GM23248 (cell line): ENCODE measurements around the gene COX5B. TPM values are rescaled to one million over a fixed set of nuclear protein-coding genes. Genes with fewer than 3 reads are reported as not detected.
"Not testable (repeated sequence)": the region's sequence is repeated elsewhere in the genome, so short reads cannot be mapped to it uniquely, and the experiment has no call there.

Experiments
- DNase-seq: peaks from one replicate; pipeline ENCODE4 v3.0.0-alpha.2; 2015
- H2AFZ ChIP-seq: fragments of 200-600 bp; sonication (generic); 2 replicates; pipeline ENCODE4 v1.6.1; 2016; ENCODE audit warnings: antibody characterized with exemption
- H3F3A ChIP-seq: fragments of 200-600 bp; sonication (generic); 2 replicates; pipeline ENCODE4 v1.6.1; 2016; ENCODE audit warnings: mild to moderate bottlenecking, antibody characterized with exemption, mixed run types; ENCODE audit not compliant: insufficient read depth
- H3K27ac ChIP-seq: fragments of 200-600 bp; sonication (generic); 2 replicates; pipeline ENCODE4 v1.5.1; 2016; ENCODE audit warnings: mild to moderate bottlenecking
- H3K27me3 ChIP-seq: fragments of 200-600 bp; sonication (generic); replicated peaks from 2 replicates; pipeline ENCODE4 v1.6.1; 2016; ENCODE audit warnings: mild to moderate bottlenecking; ENCODE audit not compliant: insufficient read depth
- H3K36me3 ChIP-seq: fragments of 200-600 bp; sonication (generic); 2 replicates; pipeline ENCODE4 v1.6.1; 2016; ENCODE audit warnings: low read depth, mild to moderate bottlenecking
- H3K4me1 ChIP-seq: fragments of 200-600 bp; sonication (generic); 2 replicates; pipeline ENCODE4 v1.6.1; 2016; ENCODE audit warnings: mild to moderate bottlenecking; ENCODE audit not compliant: insufficient read depth
- H3K4me2 ChIP-seq: fragments of 200-600 bp; sonication (generic); one replicate; pipeline ENCODE4 v1.6.1; 2016; ENCODE audit warnings: mild to moderate bottlenecking; ENCODE audit not compliant: unreplicated experiment
- H3K4me3 ChIP-seq: fragments of 200-600 bp; sonication (generic); 2 replicates; pipeline ENCODE4 v1.5.1; 2016; ENCODE audit warnings: mild to moderate bottlenecking
- H3K79me2 ChIP-seq: fragments of 200-600 bp; sonication (generic); 2 replicates; pipeline ENCODE4 v1.6.1; 2016; ENCODE audit warnings: mild to moderate bottlenecking; ENCODE audit not compliant: insufficient read depth
- H3K9ac ChIP-seq: fragments of 200-600 bp; sonication (generic); 2 replicates; pipeline ENCODE4 v1.6.1; 2016; ENCODE audit warnings: mild to moderate bottlenecking
- H3K9me2 ChIP-seq: fragments of 200-600 bp; sonication (generic); 2 replicates; pipeline ENCODE4 v1.6.1; 2016; ENCODE audit warnings: mixed run types, mild to moderate bottlenecking, moderate library complexity; ENCODE audit not compliant: insufficient read depth
- H3K9me3 ChIP-seq: fragments of 200-600 bp; sonication (generic); one replicate; pipeline ENCODE4 v1.6.1; 2017; ENCODE audit warnings: low read depth
- H4K20me1 ChIP-seq: fragments of 200-600 bp; sonication (generic); 2 replicates; pipeline ENCODE4 v1.6.0; 2016; ENCODE audit not compliant: insufficient read depth
- EZH2 ChIP-seq: fragments of 200-600 bp; sonication (generic); IDR thresholded peaks from 2 replicates; pipeline ENCODE4 v1.6.1; 2018; ENCODE audit warnings: antibody characterized with exemption, mild to moderate bottlenecking; ENCODE audit not compliant: insufficient read depth, poor library complexity, severe bottlenecking
- EZH2phosphoT487 ChIP-seq: fragments of 200-600 bp; sonication (generic); IDR thresholded peaks from 2 replicates; pipeline ENCODE4 v1.6.1; 2018; ENCODE audit warnings: antibody characterized with exemption, moderate library complexity, mild to moderate bottlenecking, low read depth; ENCODE audit not compliant: insufficient read depth
- WGBS, 2 experiments: methylation state at CpG; one replicate each; pipeline ENCODE4 v1.1.6; 2015 to 2017; ENCODE audit warnings: low lambda C conversion rate in 2 of 2, low coverage in 1 of 2; ENCODE audit errors: missing lambda C conversion rate in 2 of 2; 5-methylcytosine and 5-hydroxymethylcytosine counted together
- in situ Hi-C: fragments of 300-500 bp; cut with MboI; formaldehyde crosslinking; loops from 2 replicates; pipeline ENCODE4 v1.15.0; 2020
- polyA plus RNA-seq: library from polyadenylated mRNA; unstranded; fragments of >200 nt; fragmentation: Nextera tagmentation; extraction: Ambion mirVana; gene quantifications from 2 replicates; pipeline ENCODE4 v1.2.1, GENCODE V29; 2016
- total RNA-seq: library from RNA; depleted of rRNA; stranded (reverse); fragments of >200 nt; shearing (Covaris generic); gene quantifications from 2 replicates; pipeline ENCODE4 v1.2.3, GENCODE V29; 2014

COX5B gene
- total and polyA plus RNA-seq, 2 experiments from 2014 or later = 211 to 315 TPM

- in situ Hi-C loops = no loop called here
Observed at GRCh38 chr2:97664636-97664970, 18.7 kb downstream of the COX5B start.

GRCh38 chr2:97669448-97669847, 23.6 kb downstream of the COX5B start, which contains the start of gene C2orf92:
Gene C2orf92 (plus strand): TSS chr2:97669713. CDS start chr2:97669789, 76 bp downstream.
- H3K9me2 ChIP-seq = no peaks in the 10 kb centered on the region
- DNase-seq = no peak
- no peaks in the 10 kb centered on the region for H4K20me1 ChIP-seq
- WGBS, 2 experiments = 77 to 81% methylated on average over 6 of the region's 6 CpGs
- TF ChIP-seq EZH2phosphoT487 = no peak
- TF ChIP-seq EZH2 = no peak
- H3K4me3 ChIP-seq = no peak within 1 kb of the TSS
- no peaks in the 10 kb centered on the region for H3K27me3 ChIP-seq
- H3K4me2 ChIP-seq = no peak within 1 kb of the TSS
- no peaks in the 10 kb centered on the region for H3K36me3 ChIP-seq
- in situ Hi-C loops = no loop called here
- no peaks in the 10 kb centered on the region for H3F3A ChIP-seq
- H3K9me3 ChIP-seq = no peaks in the 10 kb centered on the region
- H3K9ac ChIP-seq = no peak within 1 kb of the TSS
- H3K79me2 ChIP-seq = no peaks in the 10 kb centered on the region
- no peaks in the 10 kb centered on the region for H3K4me1 ChIP-seq
- H2AFZ ChIP-seq = no peak within 1 kb of the TSS
- H3K27ac ChIP-seq = no peak within 1 kb of the TSS

More at GRCh38 chr2:97664636-97664970, 18.7 kb downstream of the COX5B start:
- Histone ChIP-seq H3F3A (peaks cover 20% of the 10 kb centered on the region), H4K20me1 (no peaks in the 10 kb centered on the region), H3K9ac (peak overlapping the region; percentile 86), H3K9me2 (no peaks in the 10 kb centered on the region), H3K9me3 (no peaks in the 10 kb centered on the region), H3K36me3 (no peaks in the 10 kb centered on the region), H3K4me2 (peak overlapping the region; percentile 92), H3K27me3 (no peaks in the 10 kb centered on the region), H3K4me1 (peaks cover 14% of the 10 kb centered on the region), H3K27ac (peak overlapping the region; percentile 98), H3K4me3 (peak overlapping the region; percentile 77), H3K79me2 (peaks cover 29% of the 10 kb centered on the region), H2AFZ (peak overlapping the region; percentile 95)
- peak; percentile 70 for DNase-seq
- no peak for TF ChIP-seq EZH2
- no peak for TF ChIP-seq EZH2phosphoT487
- WGBS, 2 experiments = 6 to 7% methylated on average over 21 of the region's 21 CpGs

- H3K9me3 ChIP-seq = no peaks in the 10 kb centered on the region
- H3F3A ChIP-seq = no peaks in the 10 kb centered on the region
- H3K27ac ChIP-seq = no peak overlapping the region
- H2AFZ ChIP-seq = no peak overlapping the region
- in situ Hi-C loops = no loop called here
- H3K79me2 ChIP-seq = no peaks in the 10 kb centered on the region
- H3K4me2 ChIP-seq = no peak overlapping the region
- H3K27me3 ChIP-seq = no peaks in the 10 kb centered on the region
- WGBS, 2 experiments = 95 to 97% methylated on average over 1 of the region's 1 CpG
- H3K4me1 ChIP-seq = no peaks in the 10 kb centered on the region
- no peak overlapping the region for H3K9ac ChIP-seq
- H3K9me2 ChIP-seq = no peaks in the 10 kb centered on the region
- H4K20me1 ChIP-seq = no peaks in the 10 kb centered on the region
- TF ChIP-seq EZH2 (no peak), EZH2phosphoT487 (no peak)
- no peak for DNase-seq
- H3K36me3 ChIP-seq = no peaks in the 10 kb centered on the region
- H3K4me3 ChIP-seq = no peak overlapping the region
Observed at GRCh38 chr2:97670471-97670870, 24.6 kb downstream of the COX5B start.

GRCh38 chr2:97671526-97671925, 25.7 kb downstream of the COX5B start:
- Histone ChIP-seq H3K27me3 (no peaks in the 10 kb centered on the region), H3K9ac (no peak overlapping the region), H4K20me1 (no peaks in the 10 kb centered on the region), H3K79me2 (no peaks in the 10 kb centered on the region), H3K9me3 (no peaks in the 10 kb centered on the region), H2AFZ (no peak overlapping the region), H3K4me1 (no peaks in the 10 kb centered on the region), H3K36me3 (no peaks in the 10 kb centered on the region), H3K9me2 (no peaks in the 10 kb centered on the region), H3K4me2 (no peak overlapping the region), H3K4me3 (no peak overlapping the region), H3K27ac (no peak overlapping the region), H3F3A (no peaks in the 10 kb centered on the region)
- TF ChIP-seq EZH2 = no peak
- TF ChIP-seq EZH2phosphoT487 = no peak
- DNase-seq = no peak
- 89 to 91% methylated on average over 7 of the region's 7 CpGs for WGBS, 2 experiments
- in situ Hi-C loops = no loop called here

GRCh38 chr2:97672606-97673140, 26.8 kb downstream of the COX5B start:
- H3K27me3 ChIP-seq, in situ Hi-C loops, H3F3A ChIP-seq, H3K9ac ChIP-seq, H3K9me3 ChIP-seq, H3K4me1 ChIP-seq, H3K4me3 ChIP-seq, H3K36me3 ChIP-seq, H3K27ac ChIP-seq, H2AFZ ChIP-seq, DNase-seq, H3K79me2 ChIP-seq, H4K20me1 ChIP-seq, H3K9me2 ChIP-seq, H3K4me2 ChIP-seq: not testable (repeated sequence)
- 94 to 98% methylated on average over 6 of the region's 6 CpGs for WGBS, 2 experiments
